ENCODE results near the gene SPATS2L. TPM values are rescaled to one million over a fixed set of nuclear protein-coding genes. Genes with fewer than 3 reads are reported as not detected.

Gene SPATS2L
- total RNA-seq, 1 donor from 2014 or later, result 192 TPM

DNA sequence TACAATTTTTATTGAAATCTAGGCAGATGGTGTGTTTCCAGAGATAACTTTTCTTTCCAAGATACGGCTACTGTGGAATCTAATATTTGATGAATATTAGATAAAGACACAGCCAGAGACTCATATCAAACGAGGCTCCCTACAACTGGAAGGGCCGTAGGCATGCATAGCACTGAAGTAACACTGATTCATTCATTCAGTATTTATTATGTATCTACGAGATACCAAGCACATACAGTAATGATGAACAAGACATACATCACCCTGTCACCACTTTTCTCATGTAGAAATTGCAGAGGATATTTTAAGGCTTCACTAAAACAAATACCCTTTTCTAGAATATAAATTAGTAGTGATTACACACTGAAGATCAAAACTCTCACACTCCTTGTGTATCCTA, 128.9 kb downstream of the SPATS2L start:
- Histone ChIP-seq H3K79me2 (ENCODE audit: insufficient read depth, low read length) (no peaks in the 10 kb centered on the region), H3K4me1 (ENCODE audit: insufficient read depth, low read length) (peaks cover 2% of the 10 kb centered on the region), H3K27me3 (ENCODE audit: insufficient read depth, low read length) (no peaks in the 10 kb centered on the region), H3K36me3 (ENCODE audit: insufficient read depth, low read length) (peaks cover 17% of the 10 kb centered on the region), H3K4me2 (ENCODE audit: low read length) (no peak overlapping the region), H3K9ac (ENCODE audit: low read length) (no peak overlapping the region), H3K9me3 (ENCODE audit: insufficient read depth, low read depth, low read length) (no peaks in the 10 kb centered on the region), H3K27ac (ENCODE audit: low read depth, low read length) (no peak overlapping the region), H2AFZ (ENCODE audit: low read depth, low read length) (no peak overlapping the region), H3K4me3 (ENCODE audit: insufficient read depth, low read depth, low read length) (no peak overlapping the region), H4K20me1 (ENCODE audit: insufficient read depth, low read length) (no peaks in the 10 kb centered on the region)
- Mint-ChIP-seq H3K27ac (ENCODE audit: unreplicated experiment) (no peak overlapping the region), H3K4me1 (ENCODE audit: low read depth, unreplicated experiment) (peaks cover 14% of the 10 kb centered on the region), H3K36me3 (ENCODE audit: low read depth, unreplicated experiment) (peaks cover 23% of the 10 kb centered on the region), H3K4me3 (ENCODE audit: unreplicated experiment) (no peak overlapping the region), H3K27me3 (ENCODE audit: low read depth, unreplicated experiment) (no peaks in the 10 kb centered on the region), H3K9me3 (ENCODE audit: unreplicated experiment) (peaks cover 2% of the 10 kb centered on the region)
- DNase-seq (ENCODE audit: low read depth) (peak; percentile 30), FAIRE-seq (peak; percentile 72)
- TF ChIP-seq, protein P1, sequence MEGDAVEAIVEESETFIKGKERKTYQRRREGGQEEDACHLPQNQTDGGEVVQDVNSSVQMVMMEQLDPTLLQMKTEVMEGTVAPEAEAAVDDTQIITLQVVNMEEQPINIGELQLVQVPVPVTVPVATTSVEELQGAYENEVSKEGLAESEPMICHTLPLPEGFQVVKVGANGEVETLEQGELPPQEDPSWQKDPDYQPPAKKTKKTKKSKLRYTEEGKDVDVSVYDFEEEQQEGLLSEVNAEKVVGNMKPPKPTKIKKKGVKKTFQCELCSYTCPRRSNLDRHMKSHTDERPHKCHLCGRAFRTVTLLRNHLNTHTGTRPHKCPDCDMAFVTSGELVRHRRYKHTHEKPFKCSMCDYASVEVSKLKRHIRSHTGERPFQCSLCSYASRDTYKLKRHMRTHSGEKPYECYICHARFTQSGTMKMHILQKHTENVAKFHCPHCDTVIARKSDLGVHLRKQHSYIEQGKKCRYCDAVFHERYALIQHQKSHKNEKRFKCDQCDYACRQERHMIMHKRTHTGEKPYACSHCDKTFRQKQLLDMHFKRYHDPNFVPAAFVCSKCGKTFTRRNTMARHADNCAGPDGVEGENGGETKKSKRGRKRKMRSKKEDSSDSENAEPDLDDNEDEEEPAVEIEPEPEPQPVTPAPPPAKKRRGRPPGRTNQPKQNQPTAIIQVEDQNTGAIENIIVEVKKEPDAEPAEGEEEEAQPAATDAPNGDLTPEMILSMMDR (IDR thresholded peaks at IDR 0.05; ENCODE audit: insufficient read depth, low read depth, low read length), result no peak
- no peak for TF ChIP-seq EZH2 (IDR thresholded peaks at IDR 0.05; ENCODE audit: insufficient read depth, low read length)

DNA sequence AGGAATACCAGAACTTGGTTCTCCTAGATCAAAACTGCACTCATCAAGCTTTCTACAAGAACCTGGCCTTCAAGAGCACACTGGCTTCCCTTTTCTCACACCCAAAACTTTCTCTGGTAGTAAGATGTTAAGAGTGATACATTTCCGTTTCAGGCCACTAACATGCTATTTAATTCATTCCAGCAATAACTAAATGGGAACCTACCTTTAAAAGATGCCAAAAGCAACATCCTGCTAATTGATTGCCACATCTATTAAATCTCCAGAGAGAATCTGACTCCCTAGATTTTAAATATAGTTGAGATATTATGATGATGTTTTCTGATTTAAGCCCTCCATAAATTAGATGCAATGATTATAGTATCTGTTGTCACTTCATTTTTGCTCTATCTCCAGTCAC, 131.8 kb downstream of the SPATS2L start:
- no peak for DNase-seq (ENCODE audit: low read depth)
- Mint-ChIP-seq H3K4me1 (ENCODE audit: low read depth, unreplicated experiment) (peaks cover 11% of the 10 kb centered on the region), H3K36me3 (ENCODE audit: low read depth, unreplicated experiment) (peaks cover 28% of the 10 kb centered on the region), H3K27ac (ENCODE audit: unreplicated experiment) (no peak overlapping the region), H3K9me3 (ENCODE audit: unreplicated experiment) (peaks cover 2% of the 10 kb centered on the region), H3K27me3 (ENCODE audit: low read depth, unreplicated experiment) (no peaks in the 10 kb centered on the region), H3K4me3 (ENCODE audit: unreplicated experiment) (no peak overlapping the region)
- H3K36me3 ChIP-seq (ENCODE audit: insufficient read depth, low read length), result peaks cover 30% of the 10 kb centered on the region
- peaks cover 7% of the 10 kb centered on the region for H3K4me1 ChIP-seq (ENCODE audit: insufficient read depth, low read length)
- H3K9ac ChIP-seq (ENCODE audit: low read length), result no peak overlapping the region
- no peak overlapping the region for H3K4me3 ChIP-seq (ENCODE audit: insufficient read depth, low read depth, low read length)
- H3K9me3 ChIP-seq (ENCODE audit: insufficient read depth, low read depth, low read length), result no peaks in the 10 kb centered on the region
- no peak overlapping the region for H3K4me2 ChIP-seq (ENCODE audit: low read length)
- no peaks in the 10 kb centered on the region for H3K27me3 ChIP-seq (ENCODE audit: insufficient read depth, low read length)
- no peak for TF ChIP-seq EZH2 (IDR thresholded peaks at IDR 0.05; ENCODE audit: insufficient read depth, low read length)
- TF ChIP-seq, protein P1 (IDR thresholded peaks at IDR 0.05; ENCODE audit: insufficient read depth, low read depth, low read length), result no peak
- FAIRE-seq, result no peak
- H3K27ac ChIP-seq (ENCODE audit: low read depth, low read length), result no peak overlapping the region
- no peaks in the 10 kb centered on the region for H3K79me2 ChIP-seq (ENCODE audit: insufficient read depth, low read length)
- no peaks in the 10 kb centered on the region for H4K20me1 ChIP-seq (ENCODE audit: insufficient read depth, low read length)
- no peak overlapping the region for H2AFZ ChIP-seq (ENCODE audit: low read depth, low read length)

DNA sequence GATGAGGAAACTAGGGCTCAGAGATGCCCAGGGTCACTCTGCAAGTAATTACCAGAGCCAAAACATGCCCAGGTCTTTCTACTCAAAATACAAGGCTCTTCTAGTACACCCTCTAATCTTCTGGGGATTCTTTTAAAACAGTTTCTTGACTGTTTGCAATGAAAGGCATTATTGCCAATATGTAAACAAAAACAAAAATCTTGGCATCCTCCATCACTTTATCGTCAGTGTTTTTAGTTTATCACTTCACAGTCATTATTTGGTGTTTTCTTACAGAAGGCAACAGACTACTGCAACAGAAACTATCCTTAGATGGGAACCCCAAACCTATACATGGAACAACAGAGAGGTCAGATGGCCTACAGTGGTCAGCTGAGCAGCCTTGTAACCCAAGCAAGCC, 132.4 kb downstream of the SPATS2L start:
- no peaks in the 10 kb centered on the region for H3K79me2 ChIP-seq (ENCODE audit: insufficient read depth, low read length)
- no peak overlapping the region for H2AFZ ChIP-seq (ENCODE audit: low read depth, low read length)
- TF ChIP-seq EZH2 (IDR thresholded peaks at IDR 0.05; ENCODE audit: insufficient read depth, low read length), result no peak
- TF ChIP-seq, protein P1 (IDR thresholded peaks at IDR 0.05; ENCODE audit: insufficient read depth, low read depth, low read length), result no peak
- H3K36me3 ChIP-seq (ENCODE audit: insufficient read depth, low read length), result peaks cover 36% of the 10 kb centered on the region
- Mint-ChIP-seq H3K4me1 (ENCODE audit: low read depth, unreplicated experiment) (peaks cover 13% of the 10 kb centered on the region), H3K27me3 (ENCODE audit: low read depth, unreplicated experiment) (no peaks in the 10 kb centered on the region), H3K4me3 (ENCODE audit: unreplicated experiment) (no peak overlapping the region), H3K9me3 (ENCODE audit: unreplicated experiment) (peaks cover 2% of the 10 kb centered on the region), H3K27ac (ENCODE audit: unreplicated experiment) (no peak overlapping the region), H3K36me3 (ENCODE audit: low read depth, unreplicated experiment) (peaks cover 31% of the 10 kb centered on the region)
- peaks cover 7% of the 10 kb centered on the region for H3K4me1 ChIP-seq (ENCODE audit: insufficient read depth, low read length)
- no peaks in the 10 kb centered on the region for H3K27me3 ChIP-seq (ENCODE audit: insufficient read depth, low read length)
- H3K4me2 ChIP-seq (ENCODE audit: low read length), result no peak overlapping the region
- H3K9ac ChIP-seq (ENCODE audit: low read length), result no peak overlapping the region
- no peak overlapping the region for H3K4me3 ChIP-seq (ENCODE audit: insufficient read depth, low read depth, low read length)
- peak; percentile 39 for FAIRE-seq
- DNase-seq (ENCODE audit: low read depth), result no peak
- H4K20me1 ChIP-seq (ENCODE audit: insufficient read depth, low read length), result no peaks in the 10 kb centered on the region
- no peak overlapping the region for H3K27ac ChIP-seq (ENCODE audit: low read depth, low read length)
- H3K9me3 ChIP-seq (ENCODE audit: insufficient read depth, low read depth, low read length), result no peaks in the 10 kb centered on the region
